Activated CD4-positive, alpha-beta T cell treated with anti-CD3 and anti-CD28 coated beads for 36 hours (primary cell): ENCODE data around the gene PARP14. TPM values are rescaled to one million over a fixed set of nuclear protein-coding genes. Genes with fewer than 3 reads are reported as not detected.

ENCODE experiments used
- ATAC-seq: fragments of 200-7000 bp; cut with Tn5 transposase; one replicate; pipeline ENCODE4 v1.10.0; 2021; ENCODE audit warnings: mild to moderate bottlenecking, moderate library complexity
- CTCF ChIA-PET: fragments of 350-600 bp; sonication (Branson Sonifier 250); formaldehyde crosslinking; loops from one replicate; lab custom pipeline; 2021; ENCODE audit warnings: antibody characterized with exemption; lab: Charles Lee
- POLR2A ChIA-PET: fragments of 350-600 bp; sonication (Branson Sonifier 250); formaldehyde crosslinking; loops from one replicate; lab custom pipeline; 2021; ENCODE audit warnings: antibody characterized with exemption, inconsistent platforms; lab: Charles Lee
- DNase-seq: peaks from one replicate; pipeline ENCODE4 v3.0.0-alpha.2; 2020
- H3K27ac Mint-ChIP-seq: one replicate; pipeline ENCODE4 v1.8.0; 2021; ENCODE audit warnings: mixed read lengths
- H3K27me3 Mint-ChIP-seq: one replicate; pipeline ENCODE4 v1.8.0; 2021; ENCODE audit warnings: mixed read lengths
- H3K36me3 Mint-ChIP-seq: one replicate; pipeline ENCODE4 v1.8.0; 2021; ENCODE audit warnings: low read depth, mixed read lengths
- H3K4me1 Mint-ChIP-seq: one replicate; pipeline ENCODE4 v1.8.0; 2021; ENCODE audit warnings: mixed read lengths
- H3K4me3 Mint-ChIP-seq: one replicate; pipeline ENCODE4 v1.8.0; 2021; ENCODE audit warnings: mild to moderate bottlenecking, moderate library complexity, mixed read lengths
- H3K9me3 Mint-ChIP-seq: one replicate; pipeline ENCODE4 v1.8.0; 2021; ENCODE audit warnings: low read depth, mixed read lengths
- intact Hi-C, 2 experiments: fragments of 100-400 bp; cut with DNase I in 1 of 2; cut with micrococcal nuclease in 1 of 2; formaldehyde crosslinking; loops; one replicate each; pipeline versions ENCODE4 v1.14.2 to v1.15.1; 2022 to 2024; cut with DNase I, micrococcal nuclease
- total RNA-seq, 2 experiments: library from RNA; stranded (reverse); gene quantifications; one replicate each; pipeline ENCODE4 v1.2.3, GENCODE V29; 2021

PARP14 gene
- total RNA-seq, 2 experiments from 2014 or later = 51.6 to 57.9 TPM

GRCh38 chr3:122772827-122773226 lies 92.2 kb downstream of the PARP14 start:
- Mint-ChIP-seq H3K9me3 (no peaks in the 10 kb centered on the region), H3K36me3 (peaks cover 11% of the 10 kb centered on the region), H3K4me1 (no peaks in the 10 kb centered on the region), H3K27me3 (no peaks in the 10 kb centered on the region), H3K4me3 (no peak overlapping the region), H3K27ac (no peak overlapping the region)
- ATAC-seq = no peak
- intact Hi-C loops = no loop called here
- CTCF ChIA-PET = interaction anchor here (0.8 to 2.8 kb wide), 5 partner anchors 13 to 110 kb away, joined by 3 to 8 read pairs (median 4); no protein-coding TSS in a partner anchor
- DNase-seq = no peak
- POLR2A ChIA-PET = no interaction called here

GRCh38 chr3:122773944-122774509 lies 93.4 kb downstream of the PARP14 start:
- intact Hi-C loops = no loop called here
- CTCF ChIA-PET = interaction anchor here (0.8 to 2.8 kb wide), 5 partner anchors 11 to 169 kb away, joined by 3 to 8 read pairs (median 4); no protein-coding TSS in a partner anchor

GRCh38 chr3:122774564-122774963 lies 93.9 kb downstream of the PARP14 start:
- ChIA-PET CTCF (interaction anchor here (1.0 to 2.8 kb wide), 4 partner anchors 10 to 168 kb away, joined by 3 to 8 read pairs (median 4); no protein-coding TSS in a partner anchor), POLR2A (interaction anchor here (0.6 kb wide), 1 partner anchor 410 kb away, joined by 8 read pairs; no protein-coding TSS in a partner anchor)
- H3K36me3 Mint-ChIP-seq = peaks cover 7% of the 10 kb centered on the region
- H3K4me3 Mint-ChIP-seq = no peak overlapping the region
- ATAC-seq = peak; percentile 97
- H3K9me3 Mint-ChIP-seq = no peaks in the 10 kb centered on the region
- DNase-seq = peak; percentile 25
- no peaks in the 10 kb centered on the region for H3K4me1 Mint-ChIP-seq
- no peaks in the 10 kb centered on the region for H3K27me3 Mint-ChIP-seq
- H3K27ac Mint-ChIP-seq = no peak overlapping the region
- intact Hi-C loops = no loop called here

More at GRCh38 chr3:122773944-122774509, 93.4 kb downstream of the PARP14 start:
- DNase-seq (no peak), ATAC-seq (no peak)
- peaks cover 7% of the 10 kb centered on the region for H3K36me3 Mint-ChIP-seq
- POLR2A ChIA-PET = no interaction called here
- H3K4me3 Mint-ChIP-seq = no peak overlapping the region
- H3K9me3 Mint-ChIP-seq = no peaks in the 10 kb centered on the region
- no peaks in the 10 kb centered on the region for H3K4me1 Mint-ChIP-seq
- H3K27me3 Mint-ChIP-seq = no peaks in the 10 kb centered on the region
- H3K27ac Mint-ChIP-seq = no peak overlapping the region

- ATAC-seq = no peak
- intact Hi-C loops = no loop called here
- Mint-ChIP-seq H3K4me3 (no peak overlapping the region), H3K36me3 (peaks cover 3% of the 10 kb centered on the region), H3K27me3 (no peaks in the 10 kb centered on the region), H3K9me3 (no peaks in the 10 kb centered on the region), H3K4me1 (no peaks in the 10 kb centered on the region), H3K27ac (no peak overlapping the region)
- ChIA-PET CTCF (interaction anchor here (1.0 to 2.2 kb wide), 3 partner anchors 9 to 383 kb away, joined by 4 to 7 read pairs (median 6); no protein-coding TSS in a partner anchor), POLR2A (interaction anchor here (0.6 kb wide), 1 partner anchor 9 kb away, joined by 4 read pairs; no protein-coding TSS in a partner anchor)
- DNase-seq = no peak
Observed at GRCh38 chr3:122776675-122777468, 96.2 kb downstream of the PARP14 start.

- H3K27me3 Mint-ChIP-seq = no peaks in the 10 kb centered on the region
- intact Hi-C loops = no loop called here
- DNase-seq (no peak), ATAC-seq (no peak)
- ChIA-PET POLR2A (no interaction called here), CTCF (no interaction called here)
- H3K27ac Mint-ChIP-seq = no peak overlapping the region
- H3K4me3 Mint-ChIP-seq = no peak overlapping the region
- H3K9me3 Mint-ChIP-seq = no peaks in the 10 kb centered on the region
- peaks cover 3% of the 10 kb centered on the region for H3K36me3 Mint-ChIP-seq
- H3K4me1 Mint-ChIP-seq = no peaks in the 10 kb centered on the region
Observed at GRCh38 chr3:122777563-122777962, 96.9 kb downstream of the PARP14 start.

Other genes starting within 250 kb of the PARP14 start
- gene KPNA1, start 165.9 kb upstream of the PARP14 start, total RNA-seq = 10 to 100 TPM; 37.5 to 42.6 TPM
- gene PARP9, start 116.5 kb upstream of the PARP14 start, total RNA-seq = 10 to 100 TPM; 39.9 to 46.0 TPM
- gene DTX3L, start 116.5 kb upstream of the PARP14 start, total RNA-seq = 10 to 100 TPM; 42.0 to 52.0 TPM
- 1 to 10 TPM; 7.8 to 8.7 TPM for gene PARP15, start 103.2 kb upstream of the PARP14 start, total RNA-seq
- gene HSPBAP1, start 113.0 kb downstream of the PARP14 start, total RNA-seq = 1 to 10 TPM; 3.9 to 4.4 TPM
- gene SLC49A4, start 114.2 kb downstream of the PARP14 start, total RNA-seq = 1 to 10 TPM; 1.4 to 2.2 TPM